HEK293T (cell line): ENCODE data around the gene FHIT.

ENCODE experiments used
- ELF4 ChIP-seq: fragments of 450-650 bp; IDR thresholded peaks from 2 replicates; pipeline ENCODE4 v1.6.1; 2017; ENCODE audit warnings: antibody characterized with exemption
- FOXA1 ChIP-seq: fragments of 450-650 bp; IDR thresholded peaks from 2 replicates; pipeline ENCODE4 v1.6.1; 2016; ENCODE audit warnings: mild to moderate bottlenecking
- HDGF ChIP-seq: fragments of 450-650 bp; IDR thresholded peaks from 2 replicates; pipeline ENCODE4 v1.6.1; 2017; ENCODE audit warnings: antibody characterized with exemption, borderline replicate concordance
- NFRKB ChIP-seq: fragments of 450-650 bp; IDR thresholded peaks from 2 replicates; pipeline ENCODE4 v1.6.1; 2016; ENCODE audit warnings: mild to moderate bottlenecking, moderate library complexity
- SP1 ChIP-seq: fragments of 450-650 bp; IDR thresholded peaks from 2 replicates; pipeline ENCODE4 v1.6.1; 2017
- SUZ12 ChIP-seq: fragments of 450-650 bp; IDR thresholded peaks from 2 replicates; pipeline ENCODE4 v1.6.1; 2016; ENCODE audit warnings: mild to moderate bottlenecking

- TF ChIP-seq SP1 = no peak
- TF ChIP-seq NFRKB = no peak
- TF ChIP-seq ELF4 = no peak
- no peak for TF ChIP-seq HDGF
- TF ChIP-seq SUZ12 = no peak
- no peak for TF ChIP-seq FOXA1
These were observed 534.7 kb downstream of the FHIT start for GRCh38 chr3:60716573-60716972.
